HepG2 (cell line): ENCODE measurements around the gene TRAF4. TPM values are rescaled to one million over a fixed set of nuclear protein-coding genes. Genes with fewer than 3 reads are reported as not detected.

ENCODE experiments used
- AKNA ChIP-seq: sonication (generic); formaldehyde crosslinking; IDR thresholded peaks from 2 replicates; pipeline ENCODE4 v1.4.0; 2020; ENCODE audit warnings: missing genetic modification reagents, borderline replicate concordance
- ATRX ChIP-seq: sonication (generic); formaldehyde crosslinking; IDR thresholded peaks from 2 replicates; pipeline ENCODE4 v1.4.0; 2020; ENCODE audit warnings: missing genetic modification reagents, borderline replicate concordance
- DNMT3B ChIP-seq: conservative IDR thresholded peaks from 2 replicates; pipeline ENCODE4 v1.6.1; 2016; ENCODE audit warnings: missing biosample characterization, control low read depth
- FLYWCH1 ChIP-seq: sonication (generic); formaldehyde crosslinking; IDR thresholded peaks from 2 replicates; pipeline ENCODE4 v1.8.1; 2023; ENCODE audit warnings: mild to moderate bottlenecking, missing genetic modification reagents
- FOXM1 ChIP-seq: sonication (generic); formaldehyde crosslinking; IDR thresholded peaks from 2 replicates; pipeline ENCODE4 v1.5.0; 2020; ENCODE audit warnings: missing genetic modification reagents
- HMGXB4 ChIP-seq, 2 experiments: sonication (generic) in 1 of 2; formaldehyde crosslinking in 1 of 2; IDR thresholded peaks; 2 replicates each; pipeline versions ENCODE4 v1.4.0 to v1.6.1; 2018 to 2020; ENCODE audit warnings: missing genetic modification reagents in 2 of 2, borderline replicate concordance in 1 of 2, low read depth in 1 of 2, mild to moderate bottlenecking in 1 of 2, missing biosample characterization in 1 of 2
- PHF21A ChIP-seq: sonication (generic); formaldehyde crosslinking; IDR thresholded peaks from 2 replicates; pipeline ENCODE4 v1.5.0; 2020; ENCODE audit warnings: mild to moderate bottlenecking, missing genetic modification reagents
- RARG ChIP-seq: sonication (generic); formaldehyde crosslinking; IDR thresholded peaks from 2 replicates; pipeline ENCODE4 v1.4.0; 2020; ENCODE audit warnings: low read depth, mild to moderate bottlenecking, missing genetic modification reagents
- RBAK ChIP-seq: sonication (generic); formaldehyde crosslinking; IDR thresholded peaks from 2 replicates; pipeline ENCODE4 v1.5.1; 2020; ENCODE audit warnings: mild to moderate bottlenecking, missing genetic modification reagents
- RBM22 ChIP-seq: fragments of 200-400 bp; formaldehyde crosslinking; optimal IDR thresholded peaks from 2 replicates; pipeline ENCODE3; 2017; ENCODE audit warnings: mild to moderate bottlenecking, low read length, moderate library complexity
- SALL1 ChIP-seq: sonication (generic); formaldehyde crosslinking; IDR thresholded peaks from 2 replicates; pipeline ENCODE4 v1.8.0; 2022; ENCODE audit warnings: mild to moderate bottlenecking, missing genetic modification reagents
- TERF1 ChIP-seq: sonication (generic); formaldehyde crosslinking; IDR thresholded peaks from 2 replicates; pipeline ENCODE4 v1.8.0; 2022; ENCODE audit warnings: mild to moderate bottlenecking, missing genetic modification reagents, moderate library complexity
- ZFP90 ChIP-seq: sonication (generic); formaldehyde crosslinking; IDR thresholded peaks from 2 replicates; pipeline ENCODE4 v1.8.0; 2022; ENCODE audit warnings: missing genetic modification reagents, mild to moderate bottlenecking, inconsistent platforms, borderline replicate concordance
- ZNF30 ChIP-seq: sonication (generic); formaldehyde crosslinking; IDR thresholded peaks from 2 replicates; pipeline ENCODE4 v1.5.0; 2020; ENCODE audit warnings: mild to moderate bottlenecking, missing genetic modification reagents
- ZNF513 ChIP-seq: sonication (generic); formaldehyde crosslinking; conservative IDR thresholded peaks from 2 replicates; pipeline ENCODE4 v1.5.0; 2020; ENCODE audit warnings: missing genetic modification reagents
- ZNF619 ChIP-seq: sonication (generic); formaldehyde crosslinking; IDR thresholded peaks from 2 replicates; pipeline ENCODE4 v1.4.0; 2020; ENCODE audit warnings: mild to moderate bottlenecking, missing genetic modification reagents
- ZNF703 ChIP-seq: sonication (generic); formaldehyde crosslinking; IDR thresholded peaks from 2 replicates; pipeline ENCODE4 v1.5.1; 2020; ENCODE audit warnings: missing genetic modification reagents, mild to moderate bottlenecking, moderate library complexity, borderline replicate concordance
- ZNF737 ChIP-seq: sonication (generic); formaldehyde crosslinking; IDR thresholded peaks from 2 replicates; pipeline ENCODE4 v1.5.0; 2020; ENCODE audit warnings: missing genetic modification reagents, mild to moderate bottlenecking, borderline replicate concordance
- ZNF772 ChIP-seq: sonication (generic); formaldehyde crosslinking; IDR thresholded peaks from 2 replicates; pipeline ENCODE4 v1.5.0; 2020; ENCODE audit warnings: mild to moderate bottlenecking, missing genetic modification reagents
- ZSCAN22 ChIP-seq: sonication (generic); formaldehyde crosslinking; IDR thresholded peaks from 2 replicates; pipeline ENCODE4 v1.4.0; 2020; ENCODE audit warnings: mild to moderate bottlenecking, missing genetic modification reagents
- polyA plus RNA-seq, 8 experiments: library from polyadenylated mRNA; depleted of rRNA in 3 of 8; stranded (reverse) in 7 of 8; unstranded in 1 of 8; fragments of >200 nt; fragmentation: Illumina TruSeq in 4 of 8; extraction: Trizol in 4 of 8; gene quantifications; 2 replicates each; pipeline versions ENCODE4 v1.2.1 to v1.2.3, GENCODE V29; 2011 to 2016; ENCODE audit warnings: low read depth in 4 of 8, missing spikeins in 1 of 8, mixed read lengths in 1 of 8; ENCODE audit not compliant: insufficient read depth in 1 of 8
- total RNA-seq, 5 experiments: library from RNA; depleted of rRNA; stranded (reverse); fragments of >200 nt; fragmentation: Illumina TruSeq; extraction: Trizol; gene quantifications; 2 replicates each; pipeline ENCODE4 v1.2.3, GENCODE V29; 2016; ENCODE audit warnings: low read depth in 1 of 5

TRAF4 gene
- total and polyA plus RNA-seq, 2 of the 13 experiments (the other 11 are each of a cell fraction or from before 2014, with no cell fraction given), result 86.0 to 89.9 TPM

GRCh38 chr17:28720247-28720996, 23.4 kb upstream of the TRAF4 start (continued):
- TF ChIP-seq ZNF772 (CRISPR knock-in tag), result no peak
- no peak for TF ChIP-seq ZNF30 (CRISPR knock-in tag)
- TF ChIP-seq SALL1 (CRISPR knock-in tag), result 0 out of 2 replicates have a peak, but pooled peaks have one; percentile 32
- TF ChIP-seq DNMT3B (CRISPR knock-in tag), result 0 out of 2 replicates have a peak, but pooled peaks have one; percentile 10
- no peak for TF ChIP-seq FOXM1 (CRISPR knock-in tag)
- TF ChIP-seq RARG, result no peak
- TF ChIP-seq AKNA, result 0 out of 2 replicates have a peak, but pooled peaks have one; percentile 31
- no peak for TF ChIP-seq ZFP90
- TF ChIP-seq ZNF703 (CRISPR knock-in tag), result no peak
- TF ChIP-seq ZNF619 (CRISPR knock-in tag), result no peak
- TF ChIP-seq ATRX (CRISPR knock-in tag), result no peak
- 0 out of 2 replicates have a peak, but pooled peaks have one; percentile 4 for TF ChIP-seq PHF21A
- TF ChIP-seq FLYWCH1, result 0 out of 2 replicates have a peak, but pooled peaks have one; percentile 68
- TF ChIP-seq ZNF737 (CRISPR knock-in tag), result peak; percentile 69; the same call in 1 of the 2 replicates
- TF ChIP-seq HMGXB4 (CRISPR knock-in tag; IDR thresholded peaks at IDR 0.05; ENCODE audit: borderline replicate concordance in 1 of 2, low read depth in 1 of 2), result peak; percentile 8 to 35; a peak in 1 of 4 replicates
- no peak for TF ChIP-seq ZSCAN22 (CRISPR knock-in tag)
- no peak for TF ChIP-seq ZNF513 (CRISPR knock-in tag)
- peak; percentile 10 for TF ChIP-seq RBM22
- TF ChIP-seq RBAK (CRISPR knock-in tag), result no peak
- no peak for TF ChIP-seq TERF1 (CRISPR knock-in tag)
